Tibial nerve (tissue), 4 donors: ENCODE measurements around the gene TSEN54. TPM values are rescaled to one million over a fixed set of nuclear protein-coding genes. Genes with fewer than 3 reads are reported as not detected.

Source experiments
- DNase-seq, 2 donors: peaks; one replicate each; pipeline ENCODE4 v3.0.0-alpha.2; 2019; ENCODE audit warnings: low spot score in 2 of 2
- H3K27ac ChIP-seq, 4 donors: fragments of 200-600 bp; sonication (generic) in 3 of 4; one replicate each; pipeline ENCODE4 v1.5.1; 2017 to 2019; ENCODE audit warnings: mild to moderate bottlenecking in 1 of 4
- H3K27me3 ChIP-seq, 2 donors: fragments of 200-600 bp; sonication (generic) in 1 of 2; one replicate each; pipeline versions ENCODE4 v1.5.1 to v1.6.0; 2017 to 2019
- H3K36me3 ChIP-seq, 3 donors: fragments of 200-600 bp; sonication (generic); one replicate each; pipeline ENCODE4 v1.5.1; 2018 to 2019
- H3K4me1 ChIP-seq, 4 donors: fragments of 200-600 bp; sonication (generic) in 3 of 4; one replicate each; pipeline ENCODE4 v1.5.1; 2017 to 2019
- H3K4me3 ChIP-seq, 4 donors: fragments of 200-600 bp; sonication (generic) in 3 of 4; one replicate each; pipeline ENCODE4 v1.5.1; 2017 to 2019; ENCODE audit warnings: mild to moderate bottlenecking in 1 of 4, moderate library complexity in 1 of 4
- H3K9me3 ChIP-seq, 4 donors: fragments of 200-600 bp; sonication (generic) in 3 of 4; one replicate each; pipeline ENCODE4 v1.5.1; 2017 to 2019
- CTCF ChIP-seq, 5 experiments: fragments of 200-600 bp in 3 of 5; fragments of 450-650 bp in 2 of 5; sonication (generic) in 3 of 5; IDR thresholded peaks; one replicate each; pipeline ENCODE4 v1.5.1; 2016 to 2019; ENCODE audit warnings: antibody characterized with exemption in 5 of 5, mild to moderate bottlenecking in 3 of 5, moderate library complexity in 2 of 5
- EP300 ChIP-seq, 2 donors: sonication (generic); formaldehyde crosslinking; IDR thresholded peaks; one replicate each; pipeline ENCODE4 v1.6.1; 2017; ENCODE audit warnings: antibody characterized with exemption in 2 of 2, mild to moderate bottlenecking in 1 of 2
- POLR2A ChIP-seq, 2 donors: fragments of 450-650 bp; IDR thresholded peaks; one replicate each; pipeline ENCODE4 v1.6.1; 2017; ENCODE audit warnings: antibody characterized with exemption in 2 of 2, mild to moderate bottlenecking in 2 of 2, moderate library complexity in 2 of 2
- WGBS, 2 donors: methylation state at CpG; one replicate each; pipeline ENCODE4 v1.1.5; 2018; 5-methylcytosine and 5-hydroxymethylcytosine counted together
- total RNA-seq, 4 donors: library from RNA; depleted of rRNA; stranded (reverse); fragments of >200 nt; gene quantifications; one replicate each; pipeline ENCODE4 v1.1.0, GENCODE V29; 2016

TSEN54 gene
- total RNA-seq, 4 donors from 2014 or later = 43.3 to 84.6 (median 53.0) TPM

- no peak overlapping the region for H3K4me3 ChIP-seq
- H3K27me3 ChIP-seq = no peaks in the 10 kb centered on the region
- DNase-seq = no peak
- TF ChIP-seq POLR2A (IDR thresholded peaks at IDR 0.05) (no peak), EP300 (IDR thresholded peaks at IDR 0.05) (no peak)
- 57 to 63% methylated on average over 15 to 18 of the region's 22 CpGs for WGBS, 2 donors
- peak overlapping the region in 1 of 4 donors; percentile 67 for H3K27ac ChIP-seq
- no peaks in the 10 kb centered on the region for H3K9me3 ChIP-seq
- no peaks in the 10 kb centered on the region for H3K4me1 ChIP-seq
- H3K36me3 ChIP-seq = no peaks in the 10 kb centered on the region
These were observed 33.2 kb downstream of the TSEN54 start for GRCh38 chr17:75549246-75550138.

- DNase-seq = no peak
- 79 to 88% methylated on average over 4 of the region's 4 CpGs for WGBS, 2 donors
- TF ChIP-seq POLR2A (IDR thresholded peaks at IDR 0.05) = no peak
- TF ChIP-seq CTCF (IDR thresholded peaks at IDR 0.05) = no peak
- no peak for TF ChIP-seq EP300 (IDR thresholded peaks at IDR 0.05)
- no peaks in the 10 kb centered on the region for H3K9me3 ChIP-seq
- no peaks in the 10 kb centered on the region for H3K27me3 ChIP-seq
- H3K36me3 ChIP-seq = no peaks in the 10 kb centered on the region
- no peaks in the 10 kb centered on the region for H3K4me1 ChIP-seq
- H3K27ac ChIP-seq = peak overlapping the region in 1 of 4 donors; percentile 67
- no peak overlapping the region for H3K4me3 ChIP-seq
These were observed 33.8 kb downstream of the TSEN54 start for GRCh38 chr17:75550139-75550465.

GRCh38 chr17:75551266-75551665, 34.9 kb downstream of the TSEN54 start:
- H3K27ac ChIP-seq = no peak overlapping the region
- H3K36me3 ChIP-seq = no peaks in the 10 kb centered on the region
- no peaks in the 10 kb centered on the region for H3K9me3 ChIP-seq
- no peak for TF ChIP-seq EP300 (IDR thresholded peaks at IDR 0.05)
- TF ChIP-seq POLR2A (IDR thresholded peaks at IDR 0.05) = no peak
- TF ChIP-seq CTCF (IDR thresholded peaks at IDR 0.05) = no peak
- no peak overlapping the region for H3K4me3 ChIP-seq
- 80 to 83% methylated on average over 7 of the region's 7 CpGs for WGBS, 2 donors
- H3K27me3 ChIP-seq = no peaks in the 10 kb centered on the region
- DNase-seq = no peak
- no peaks in the 10 kb centered on the region for H3K4me1 ChIP-seq

- H3K4me1 ChIP-seq = peaks cover 0 to 7% (median 0%) of the 10 kb centered on the region in 4 donors
- no peaks in the 10 kb centered on the region for H3K27me3 ChIP-seq
- H3K27ac ChIP-seq = no peak overlapping the region
- WGBS, 2 donors = 75 to 79% methylated on average over 12 to 14 of the region's 14 CpGs
- no peak overlapping the region for H3K4me3 ChIP-seq
- no peak for TF ChIP-seq POLR2A (IDR thresholded peaks at IDR 0.05)
- TF ChIP-seq CTCF (IDR thresholded peaks at IDR 0.05) = no peak
- no peak for TF ChIP-seq EP300 (IDR thresholded peaks at IDR 0.05)
- no peaks in the 10 kb centered on the region for H3K9me3 ChIP-seq
- no peaks in the 10 kb centered on the region for H3K36me3 ChIP-seq
- no peak for DNase-seq
These were observed 36.3 kb downstream of the TSEN54 start for GRCh38 chr17:75552425-75553294.

- Histone ChIP-seq H3K27ac (no peak overlapping the region), H3K9me3 (no peaks in the 10 kb centered on the region), H3K36me3 (no peaks in the 10 kb centered on the region), H3K4me1 (peaks cover 0 to 7% (median 0%) of the 10 kb centered on the region in 4 donors), H3K4me3 (no peak overlapping the region), H3K27me3 (no peaks in the 10 kb centered on the region)
- DNase-seq = no peak
- TF ChIP-seq POLR2A (IDR thresholded peaks at IDR 0.05) = no peak
- WGBS, 2 donors = 78 to 85% methylated on average over 8 of the region's 8 CpGs
These were observed 37.2 kb downstream of the TSEN54 start for GRCh38 chr17:75553295-75554110.
